Measurements from ENCODE around the gene SH3RF3. TPM values are rescaled to one million over a fixed set of nuclear protein-coding genes. Genes with fewer than 3 reads are reported as not detected.

SH3RF3 gene
- total RNA-seq, 2 donors from 2014 or later: 8.0 to 8.8 TPM

GRCh38 chr2:109318150-109318948 lies 189.3 kb downstream of the SH3RF3 start:
- peak; percentile 92 for DNase-seq (ENCODE audit: low spot score)
- TF ChIP-seq CTCF (IDR thresholded peaks at IDR 0.05): peak in 1 of 2 donors; percentile 49
- H3K4me3 ChIP-seq: no peak overlapping the region
- H3K27me3 ChIP-seq: no peaks in the 10 kb centered on the region
- no peaks in the 10 kb centered on the region for H3K9me3 ChIP-seq
- H3K4me1 ChIP-seq: peaks cover 0 to 63% of the 10 kb centered on the region in 2 donors
- no peaks in the 10 kb centered on the region for H3K36me3 ChIP-seq
- H3K27ac ChIP-seq: peak overlapping the region; percentile 80 to 84

- peak overlapping the region; percentile 80 to 84 for H3K27ac ChIP-seq
- H3K9me3 ChIP-seq: no peaks in the 10 kb centered on the region
- H3K4me3 ChIP-seq: no peak overlapping the region
- no peaks in the 10 kb centered on the region for H3K36me3 ChIP-seq
- no peak for DNase-seq (ENCODE audit: low spot score)
- TF ChIP-seq CTCF (IDR thresholded peaks at IDR 0.05): no peak
- H3K4me1 ChIP-seq: peaks cover 0 to 69% of the 10 kb centered on the region in 2 donors
- H3K27me3 ChIP-seq: no peaks in the 10 kb centered on the region
Measured at GRCh38 chr2:109318949-109319342, 189.9 kb downstream of the SH3RF3 start.

GRCh38 chr2:109320195-109320922 lies 191.4 kb downstream of the SH3RF3 start:
- no peak for DNase-seq (ENCODE audit: low spot score)
- no peak overlapping the region for H3K4me3 ChIP-seq
- no peak for TF ChIP-seq CTCF (IDR thresholded peaks at IDR 0.05)
- H3K27ac ChIP-seq: peak overlapping the region; percentile 80 to 84
- H3K27me3 ChIP-seq: no peaks in the 10 kb centered on the region
- no peaks in the 10 kb centered on the region for H3K9me3 ChIP-seq
- peaks cover 0 to 81% of the 10 kb centered on the region in 2 donors for H3K4me1 ChIP-seq
- no peaks in the 10 kb centered on the region for H3K36me3 ChIP-seq

- Histone ChIP-seq H3K4me1 (peaks cover 0 to 93% of the 10 kb centered on the region in 2 donors), H3K4me3 (no peak overlapping the region), H3K9me3 (no peaks in the 10 kb centered on the region), H3K27me3 (no peaks in the 10 kb centered on the region), H3K36me3 (no peaks in the 10 kb centered on the region), H3K27ac (peak overlapping the region; percentile 69 to 71)
- DNase-seq (ENCODE audit: low spot score): peak; percentile 63
- TF ChIP-seq CTCF (IDR thresholded peaks at IDR 0.05): no peak
Measured at GRCh38 chr2:109321570-109321969, 192.6 kb downstream of the SH3RF3 start.

GRCh38 chr2:109322111-109322510 lies 193.1 kb downstream of the SH3RF3 start:
- no peak for TF ChIP-seq CTCF (IDR thresholded peaks at IDR 0.05)
- Histone ChIP-seq H3K9me3 (no peaks in the 10 kb centered on the region), H3K4me1 (peaks cover 0 to 93% of the 10 kb centered on the region in 2 donors), H3K36me3 (no peaks in the 10 kb centered on the region), H3K4me3 (no peak overlapping the region), H3K27ac (peak overlapping the region; percentile 69 to 71), H3K27me3 (no peaks in the 10 kb centered on the region)
- DNase-seq (ENCODE audit: low spot score): peak; percentile 95
